HG03175 (cell line): ENCODE results near the gene ZNF573.

Experiments used
- ATAC-seq: cut with Tn5 transposase; IDR thresholded peaks from one replicate; pipeline ENCODE4 v1.9.1; 2021; ENCODE audit warnings: mild to moderate bottlenecking, moderate library complexity; ENCODE audit not compliant: unreplicated experiment

Gene ZNF573

GRCh38 chr19:37698216-37698615 is 81.2 kb downstream of the ZNF573 start:
- ATAC-seq, result no peak

GRCh38 chr19:37695144-37695899 is 84.1 kb downstream of the ZNF573 start:
- ATAC-seq, result no peak

- ATAC-seq, result no peak
Observed at GRCh38 chr19:37692956-37693620, 86.3 kb downstream of the ZNF573 start.

DNA sequence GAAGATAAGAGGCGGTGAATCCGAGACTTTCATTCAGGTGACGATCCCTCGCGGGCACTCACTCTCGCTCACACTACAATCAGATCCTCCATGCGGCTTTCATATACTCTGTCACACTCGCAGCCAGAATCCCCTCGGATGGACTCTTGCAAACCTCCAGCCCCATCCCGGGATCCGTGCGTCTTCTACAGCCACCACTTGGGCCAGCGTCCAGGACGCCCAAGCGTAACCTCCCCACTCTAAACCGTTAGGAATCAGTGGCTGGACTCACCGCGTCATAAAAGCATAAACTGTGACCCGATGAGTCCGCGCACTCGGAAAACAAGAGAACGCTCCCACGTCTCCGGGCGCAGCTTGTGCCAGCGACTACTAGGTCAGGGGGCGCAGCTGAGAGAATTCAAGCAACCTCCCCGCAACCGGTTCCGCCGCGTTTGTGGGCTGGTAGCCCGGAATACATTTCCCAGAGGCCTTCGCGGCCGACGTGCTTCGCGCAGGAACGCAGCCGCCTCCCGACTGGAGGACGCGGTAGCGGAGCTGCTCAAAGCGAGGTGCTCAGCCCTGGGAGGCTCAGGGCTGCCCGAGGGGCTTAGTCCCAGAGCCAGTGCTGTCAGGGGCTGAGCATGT is 87.4 kb downstream of the ZNF573 start:
- ATAC-seq, result no peak
